ENCODE data around the gene PGP.

GRCh38 chr16:2200313-2200712 lies 14.3 kb downstream of the PGP start:
- TF ChIP-seq CTCF (IDR thresholded peaks at IDR 0.05; ENCODE audit: insufficient read depth, low read length, poor library complexity, severe bottlenecking) (no peak), EZH2phosphoT487 (conservative IDR thresholded peaks at IDR 0.05; ENCODE audit: low read length) (no peak)
